Caco-2 (cell line): ENCODE measurements around the gene CCDC136. TPM values are rescaled to one million over a fixed set of nuclear protein-coding genes. Genes with fewer than 3 reads are reported as not detected.

ENCODE experiments used
- BruUV-seq: library from RNA; stranded (reverse); fragments of 400-500 nt; replicated peaks from 2 replicates; lab custom pipeline; 2021; lab: Mats Ljungman, UMichigan
- CTCF ChIA-PET: fragments of 300-600 bp; sonication (Branson Sonifier 250); formaldehyde crosslinking; loops from one replicate; lab custom pipeline; 2022; ENCODE audit warnings: antibody characterized with exemption; lab: Charles Lee
- POLR2A ChIA-PET: fragments of 300-600 bp; sonication (Branson Sonifier 250); formaldehyde crosslinking; loops from one replicate; lab custom pipeline; 2022; ENCODE audit warnings: antibody characterized with exemption; lab: Charles Lee
- DNase-seq, 2 experiments: peaks; one replicate each; pipeline versions ENCODE4 v3.0.0 to v3.0.0-alpha.2; 2020 to 2022
- H3K27me3 ChIP-seq: replicated peaks from 2 replicates; pipeline ENCODE4 v1.6.0; 2011; ENCODE audit warnings: low read length; ENCODE audit not compliant: control insufficient read depth, insufficient read depth
- H3K36me3 ChIP-seq: 2 replicates; pipeline ENCODE4 v1.5.1; 2011; ENCODE audit warnings: low read length; ENCODE audit not compliant: control insufficient read depth, insufficient read depth
- H3K4me1 ChIP-seq: fragments of 250-450 bp; sonication (Bioruptor Pico); 2 replicates; pipeline ENCODE4 v1.5.1; 2020; ENCODE audit warnings: mild to moderate bottlenecking
- H3K4me3 ChIP-seq: 2 replicates; pipeline ENCODE4 v1.5.1; 2011; ENCODE audit warnings: low read depth, mild to moderate bottlenecking, control low read depth, low read length
- H3K9me3 ChIP-seq: fragments of 250-450 bp; sonication (Bioruptor Pico); 2 replicates; pipeline ENCODE4 v1.5.1; 2020; ENCODE audit warnings: mild to moderate bottlenecking, moderate library complexity
- H3K27ac Mint-ChIP-seq: one replicate; pipeline ENCODE4 v1.8.0; 2022; ENCODE audit warnings: mixed read lengths; ENCODE audit not compliant: unreplicated experiment
- H3K27me3 Mint-ChIP-seq: one replicate; pipeline ENCODE4 v1.8.0; 2022; ENCODE audit warnings: mixed read lengths; ENCODE audit not compliant: insufficient read depth, unreplicated experiment
- H3K36me3 Mint-ChIP-seq: one replicate; pipeline ENCODE4 v1.8.0; 2022; ENCODE audit warnings: mild to moderate bottlenecking, mixed read lengths; ENCODE audit not compliant: insufficient read depth, unreplicated experiment
- H3K4me1 Mint-ChIP-seq: one replicate; pipeline ENCODE4 v1.8.0; 2022; ENCODE audit warnings: low read depth, mixed read lengths; ENCODE audit not compliant: unreplicated experiment
- H3K4me3 Mint-ChIP-seq: one replicate; pipeline ENCODE4 v1.8.0; 2022; ENCODE audit warnings: mild to moderate bottlenecking, moderate library complexity, mixed read lengths; ENCODE audit not compliant: unreplicated experiment
- H3K9me3 Mint-ChIP-seq: one replicate; pipeline ENCODE4 v1.8.0; 2022; ENCODE audit warnings: mixed read lengths; ENCODE audit not compliant: unreplicated experiment
- intact Hi-C: fragments of 100-400 bp; cut with micrococcal nuclease; formaldehyde crosslinking; loops from one replicate; pipeline ENCODE4 v1.10.0; 2022; ENCODE audit not compliant: unreplicated experiment
- total RNA-seq: library from RNA; stranded (reverse); gene quantifications from 2 replicates; pipeline ENCODE4 v1.2.3, GENCODE V29; 2022
- TF ChIP-seq, protein P1 (sequence below), 2 experiments: fragments of 200-600 bp in 1 of 2; IDR thresholded peaks; 1 replicate in 1 of 2; 2 replicates in 1 of 2; pipeline versions ENCODE4 v1.5.1 to v1.8.0; 2011 to 2022; ENCODE audit warnings: antibody characterized with exemption in 1 of 2, control low read depth in 1 of 2, inconsistent platforms in 1 of 2, low read depth in 1 of 2, low read length in 1 of 2, mild to moderate bottlenecking in 1 of 2, moderate library complexity in 1 of 2; ENCODE audit not compliant: insufficient read depth in 1 of 2, severe bottlenecking in 1 of 2, unreplicated experiment in 1 of 2

The CCDC136 gene
- total RNA-seq, 1 experiment from 2014 or later, result 10.2 TPM

DNA sequence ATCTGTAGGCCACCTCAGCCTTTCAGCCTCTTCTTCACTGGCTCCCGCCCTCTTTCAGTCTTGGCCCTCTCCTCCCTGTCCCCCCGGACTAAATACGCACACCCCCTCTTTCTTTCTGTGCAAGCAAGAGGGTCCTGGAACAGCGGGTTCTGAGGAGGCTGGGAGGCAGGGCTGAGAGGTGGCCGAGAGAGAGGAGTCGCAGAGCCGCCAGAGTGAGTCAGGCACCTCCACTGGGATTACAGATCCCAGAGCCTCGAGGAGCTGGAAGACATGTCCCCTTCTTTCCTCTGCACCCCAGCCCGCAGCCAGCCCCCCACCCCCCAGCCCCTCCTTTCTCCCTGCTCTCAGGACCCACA, 182 bp downstream of the CCDC136 start:
- no peaks in the 10 kb centered on the region for H3K36me3 Mint-ChIP-seq

DNA sequence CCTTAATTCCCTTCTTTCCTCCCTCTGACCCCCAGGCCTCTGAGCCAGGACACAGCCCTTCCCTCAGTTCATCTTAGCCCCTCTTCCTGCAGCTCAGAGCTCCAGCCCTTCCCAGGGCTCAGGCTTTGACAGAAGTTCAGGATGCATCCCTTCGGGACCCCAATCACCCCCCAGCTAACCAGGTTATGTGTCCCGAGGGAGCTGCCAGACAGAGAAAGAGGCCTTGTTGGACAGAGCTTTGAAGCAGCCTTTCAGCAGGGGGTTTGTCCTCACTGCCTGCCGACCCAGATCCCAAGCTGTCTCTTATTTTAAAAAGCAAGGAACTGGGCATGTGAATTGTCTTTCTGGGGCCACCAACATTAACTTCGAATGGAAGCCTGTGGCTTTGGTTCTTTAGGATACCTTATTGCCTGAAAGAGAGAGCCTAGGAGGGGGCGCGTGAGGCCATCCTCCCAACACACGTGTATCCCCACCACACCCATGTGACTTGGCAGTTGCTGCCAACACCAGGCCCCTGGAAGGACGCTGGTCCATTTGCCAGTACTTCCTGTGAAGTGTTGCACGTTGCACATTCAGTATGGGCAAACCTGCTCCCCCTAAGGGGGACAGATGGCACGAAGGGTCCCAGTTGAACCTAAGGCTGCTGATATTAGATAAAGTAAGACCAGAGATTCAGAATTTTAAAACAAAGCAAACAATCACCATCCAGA, 858 bp downstream of the CCDC136 start:
- POLR2A ChIA-PET, result no interaction called here

More for the DNA sequence above, 182 bp downstream of the CCDC136 start:
- H3K4me1 Mint-ChIP-seq, result no peaks in the 10 kb centered on the region
- no peak for DNase-seq
- H3K27ac Mint-ChIP-seq, result no peak overlapping the region
- peaks cover 7% of the 10 kb centered on the region for H3K27me3 Mint-ChIP-seq
- TF ChIP-seq, protein P1, sequence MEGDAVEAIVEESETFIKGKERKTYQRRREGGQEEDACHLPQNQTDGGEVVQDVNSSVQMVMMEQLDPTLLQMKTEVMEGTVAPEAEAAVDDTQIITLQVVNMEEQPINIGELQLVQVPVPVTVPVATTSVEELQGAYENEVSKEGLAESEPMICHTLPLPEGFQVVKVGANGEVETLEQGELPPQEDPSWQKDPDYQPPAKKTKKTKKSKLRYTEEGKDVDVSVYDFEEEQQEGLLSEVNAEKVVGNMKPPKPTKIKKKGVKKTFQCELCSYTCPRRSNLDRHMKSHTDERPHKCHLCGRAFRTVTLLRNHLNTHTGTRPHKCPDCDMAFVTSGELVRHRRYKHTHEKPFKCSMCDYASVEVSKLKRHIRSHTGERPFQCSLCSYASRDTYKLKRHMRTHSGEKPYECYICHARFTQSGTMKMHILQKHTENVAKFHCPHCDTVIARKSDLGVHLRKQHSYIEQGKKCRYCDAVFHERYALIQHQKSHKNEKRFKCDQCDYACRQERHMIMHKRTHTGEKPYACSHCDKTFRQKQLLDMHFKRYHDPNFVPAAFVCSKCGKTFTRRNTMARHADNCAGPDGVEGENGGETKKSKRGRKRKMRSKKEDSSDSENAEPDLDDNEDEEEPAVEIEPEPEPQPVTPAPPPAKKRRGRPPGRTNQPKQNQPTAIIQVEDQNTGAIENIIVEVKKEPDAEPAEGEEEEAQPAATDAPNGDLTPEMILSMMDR (IDR thresholded peaks at IDR 0.05; ENCODE audit: insufficient read depth in 1 of 2, low read depth in 1 of 2, low read length in 1 of 2, severe bottlenecking in 1 of 2, unreplicated experiment in 1 of 2), result no peak
- no peaks in the 10 kb centered on the region for H3K4me1 ChIP-seq
- H3K4me3 ChIP-seq, result peak overlapping the region; percentile 82
- no peaks in the 10 kb centered on the region for H3K36me3 ChIP-seq
- H3K4me3 Mint-ChIP-seq, result peak overlapping the region; percentile 85
- H3K9me3 Mint-ChIP-seq, result no peaks in the 10 kb centered on the region
- POLR2A ChIA-PET, result no interaction called here
- H3K9me3 ChIP-seq, result no peaks in the 10 kb centered on the region
- no TSS peak for BruUV-seq
- intact Hi-C loops, result loop anchor here (5.0 kb wide), 2 partner anchors 40 to 90 kb away; partner anchors contain the start of gene FLNC
- peaks cover 1% of the 10 kb centered on the region for H3K27me3 ChIP-seq
- CTCF ChIA-PET, result no interaction called here

DNA sequence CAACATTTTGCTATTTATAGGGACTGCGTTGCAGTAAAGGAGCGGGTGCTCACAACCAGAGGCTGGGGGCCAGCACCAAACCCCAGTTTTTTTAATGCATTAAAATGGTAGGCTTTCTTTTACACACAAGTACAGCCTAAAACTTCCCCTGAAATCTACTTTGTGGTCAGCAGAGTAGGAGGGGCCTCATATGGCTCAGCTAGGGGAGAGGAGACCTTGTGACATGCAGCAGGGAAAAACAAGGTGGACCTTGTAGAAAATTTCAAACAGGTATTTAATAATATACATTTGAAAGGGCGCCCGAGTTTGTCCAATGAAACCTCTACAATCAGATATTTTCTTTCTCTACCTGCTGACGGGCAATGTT, 1.4 kb downstream of the CCDC136 start:
- DNase-seq, result no peak
- Mint-ChIP-seq H3K4me1 (no peaks in the 10 kb centered on the region), H3K36me3 (no peaks in the 10 kb centered on the region), H3K27me3 (peaks cover 2% of the 10 kb centered on the region), H3K4me3 (no peak overlapping the region), H3K27ac (no peak overlapping the region), H3K9me3 (no peaks in the 10 kb centered on the region)
- no peak overlapping the region for H3K4me3 ChIP-seq
- TF ChIP-seq, protein P1 (IDR thresholded peaks at IDR 0.05; ENCODE audit: insufficient read depth in 1 of 2, low read depth in 1 of 2, low read length in 1 of 2, severe bottlenecking in 1 of 2, unreplicated experiment in 1 of 2), result no peak
- peaks cover 1% of the 10 kb centered on the region for H3K27me3 ChIP-seq
- H3K4me1 ChIP-seq, result no peaks in the 10 kb centered on the region
- ChIA-PET POLR2A (no interaction called here), CTCF (no interaction called here)
- intact Hi-C loops, result loop anchor here (5.0 kb wide), 2 partner anchors 39 to 89 kb away; partner anchors contain the start of gene FLNC
- H3K9me3 ChIP-seq, result no peaks in the 10 kb centered on the region
- no TSS peak for BruUV-seq
- no peaks in the 10 kb centered on the region for H3K36me3 ChIP-seq

More for the DNA sequence above, 858 bp downstream of the CCDC136 start:
- BruUV-seq, result TSS peak; percentile 39
- H3K4me1 ChIP-seq, result no peaks in the 10 kb centered on the region
- TF ChIP-seq, protein P1 (IDR thresholded peaks at IDR 0.05; ENCODE audit: insufficient read depth in 1 of 2, low read depth in 1 of 2, low read length in 1 of 2, severe bottlenecking in 1 of 2, unreplicated experiment in 1 of 2), result no peak
- Mint-ChIP-seq H3K9me3 (no peaks in the 10 kb centered on the region), H3K27ac (no peak overlapping the region), H3K4me3 (peak overlapping the region; percentile 85), H3K27me3 (peaks cover 3% of the 10 kb centered on the region), H3K4me1 (no peaks in the 10 kb centered on the region), H3K36me3 (no peaks in the 10 kb centered on the region)
- intact Hi-C loops, result loop anchor here (5.0 kb wide), 2 partner anchors 40 to 90 kb away; partner anchors contain the start of gene FLNC
- H3K4me3 ChIP-seq, result no peak overlapping the region
- H3K27me3 ChIP-seq, result peaks cover 1% of the 10 kb centered on the region
- H3K36me3 ChIP-seq, result no peaks in the 10 kb centered on the region
- CTCF ChIA-PET, result no interaction called here
- no peaks in the 10 kb centered on the region for H3K9me3 ChIP-seq
- DNase-seq, result no peak
